ENCODE data around the gene PDE4D.

DNA sequence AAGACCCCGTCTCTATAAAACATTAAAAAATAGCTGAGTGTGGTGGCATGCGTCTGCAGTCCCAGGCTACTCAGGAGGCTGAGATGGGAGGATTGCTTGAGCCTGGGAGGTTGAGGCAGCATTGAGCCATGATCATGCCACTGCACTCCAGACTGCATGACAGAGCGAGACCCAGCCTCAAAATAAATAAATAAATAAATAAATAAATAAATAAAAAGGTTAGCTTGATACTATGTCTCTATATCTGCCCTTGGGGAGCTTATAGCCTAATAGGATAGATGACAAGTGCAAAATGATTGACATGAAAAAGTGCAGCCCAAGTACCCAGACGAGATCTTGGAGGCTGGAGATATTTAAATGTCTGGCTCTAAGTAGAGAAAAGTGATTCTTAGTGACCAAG, 122.6 kb downstream of the PDE4D start:
- TF ChIP-seq, protein P1, sequence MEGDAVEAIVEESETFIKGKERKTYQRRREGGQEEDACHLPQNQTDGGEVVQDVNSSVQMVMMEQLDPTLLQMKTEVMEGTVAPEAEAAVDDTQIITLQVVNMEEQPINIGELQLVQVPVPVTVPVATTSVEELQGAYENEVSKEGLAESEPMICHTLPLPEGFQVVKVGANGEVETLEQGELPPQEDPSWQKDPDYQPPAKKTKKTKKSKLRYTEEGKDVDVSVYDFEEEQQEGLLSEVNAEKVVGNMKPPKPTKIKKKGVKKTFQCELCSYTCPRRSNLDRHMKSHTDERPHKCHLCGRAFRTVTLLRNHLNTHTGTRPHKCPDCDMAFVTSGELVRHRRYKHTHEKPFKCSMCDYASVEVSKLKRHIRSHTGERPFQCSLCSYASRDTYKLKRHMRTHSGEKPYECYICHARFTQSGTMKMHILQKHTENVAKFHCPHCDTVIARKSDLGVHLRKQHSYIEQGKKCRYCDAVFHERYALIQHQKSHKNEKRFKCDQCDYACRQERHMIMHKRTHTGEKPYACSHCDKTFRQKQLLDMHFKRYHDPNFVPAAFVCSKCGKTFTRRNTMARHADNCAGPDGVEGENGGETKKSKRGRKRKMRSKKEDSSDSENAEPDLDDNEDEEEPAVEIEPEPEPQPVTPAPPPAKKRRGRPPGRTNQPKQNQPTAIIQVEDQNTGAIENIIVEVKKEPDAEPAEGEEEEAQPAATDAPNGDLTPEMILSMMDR (optimal IDR thresholded peaks at IDR 0.05 in 1 of 3, IDR thresholded peaks at IDR 0.05 in 1 of 3, conservative IDR thresholded peaks at IDR 0.05 in 1 of 3; ENCODE audit: extremely low read depth in 1 of 3, insufficient read depth in 2 of 3, low read length in 3 of 3) = no peak
- TF ChIP-seq EZH2 (IDR thresholded peaks at IDR 0.05; ENCODE audit: low read length) = no peak
